K562 (cell line): ENCODE measurements around the gene PDZK1IP1. TPM values are rescaled to one million over a fixed set of nuclear protein-coding genes. Genes with fewer than 3 reads are reported as not detected.
A peak's percentile ranks its signal among the peaks of the same experiment; 100 is the strongest.

Source experiments
- ATAC-seq: fragments of 200-7000 bp; cut with Tn5 transposase; 3 replicates; pipeline ENCODE4 v1.9.1; 2020; ENCODE audit warnings: moderate library complexity
- BruUV-seq: library from RNA; stranded (reverse); fragments of 400-500 nt; replicated peaks from 2 replicates; lab custom pipeline; 2021; lab: Mats Ljungman, UMichigan
- CTCF ChIA-PET: fragments of 300-600 bp; formaldehyde crosslinking; extraction: SDS; loops from one replicate; lab custom pipeline; 2021; ENCODE audit warnings: low intra/inter-chr PET ratio; lab: Yijun Ruan, JAX
- POLR2A ChIA-PET: fragments of 300-600, 350-650 bp; sonication (Branson Sonifier 250); formaldehyde crosslinking; extraction: SDS; loops from one replicate; lab custom pipeline; 2021; ENCODE audit warnings: antibody characterized with exemption, inconsistent platforms; lab: Yijun Ruan, JAX
- DNase-seq, 4 experiments: peaks; one replicate each; pipeline versions ENCODE4 v3.0.0 to v3.0.0-alpha.2; 2011 to 2018; ENCODE audit warnings: low spot score in 3 of 4, mixed read lengths in 3 of 4; ENCODE audit errors: extremely low read depth in 1 of 4
- FAIRE-seq: peaks from 2 replicates; lab custom pipeline; 2011; peaks lifted over from hg19 to GRCh38; lab: Jason Lieb, UNC
- H2AFZ ChIP-seq: 2 replicates; pipeline ENCODE4 v1.6.0; 2011; ENCODE audit warnings: low read depth, low read length, control low read depth, inconsistent platforms
- H3K27ac ChIP-seq: fragments of 200-600 bp; 3 replicates; pipeline ENCODE4 v1.8.0; 2011; ENCODE audit warnings: low read depth, mild to moderate bottlenecking, control low read depth, inconsistent platforms, low read length, moderate library complexity, mixed read lengths; ENCODE audit errors: extremely low read depth
- H3K27me3 ChIP-seq, 2 experiments: fragments of 300-600 bp in 1 of 2; 2 replicates in 1 of 2; 3 replicates in 1 of 2; pipeline versions ENCODE4 v1.6.0 to v1.8.0; 2011; ENCODE audit warnings: inconsistent platforms in 2 of 2, low read length in 2 of 2, mild to moderate bottlenecking in 1 of 2, mixed read lengths in 1 of 2, moderate library complexity in 1 of 2; ENCODE audit not compliant: control insufficient read depth in 2 of 2, insufficient read depth in 2 of 2
- H3K36me3 ChIP-seq: fragments of 300-600 bp; 3 replicates; pipeline ENCODE4 v1.8.0; 2011; ENCODE audit warnings: mild to moderate bottlenecking, low read length, inconsistent platforms; ENCODE audit not compliant: control insufficient read depth, insufficient read depth
- H3K4me1 ChIP-seq, 2 experiments: fragments of 200-600 bp in 1 of 2; replicated peaks in 1 of 2; 2 replicates in 1 of 2; 3 replicates in 1 of 2; pipeline versions ENCODE4 v1.5.1 to v1.8.0; 2011; ENCODE audit warnings: inconsistent platforms in 2 of 2, low read length in 2 of 2, mild to moderate bottlenecking in 1 of 2, mixed read lengths in 1 of 2, moderate library complexity in 1 of 2; ENCODE audit not compliant: control insufficient read depth in 2 of 2, insufficient read depth in 2 of 2
- H3K4me2 ChIP-seq: 2 replicates; pipeline ENCODE4 v1.6.1; 2011; ENCODE audit warnings: low read length, control low read depth, inconsistent platforms, mixed read lengths; ENCODE audit not compliant: insufficient read depth
- H3K4me3 ChIP-seq: fragments of 200-600 bp; sonication (generic), shearing (Covaris generic); 2 replicates; pipeline ENCODE4 v1.5.1; 2016; ENCODE audit warnings: control low read depth, inconsistent platforms
- H3K79me2 ChIP-seq: fragments of 200-600 bp; 3 replicates; pipeline ENCODE4 v1.8.0; 2011; ENCODE audit warnings: low read length, inconsistent platforms; ENCODE audit not compliant: control insufficient read depth, insufficient read depth
- H3K9ac ChIP-seq, 2 experiments: 2 replicates each; pipeline versions ENCODE4 v1.6.0 to v1.6.1; 2011; ENCODE audit warnings: low read depth in 2 of 2, low read length in 2 of 2, control low read depth in 1 of 2, inconsistent platforms in 1 of 2, mild to moderate bottlenecking in 1 of 2, mixed read lengths in 1 of 2; ENCODE audit not compliant: insufficient read depth in 1 of 2
- H3K9me1 ChIP-seq: one replicate; pipeline ENCODE4 v1.6.0; 2011; ENCODE audit warnings: inconsistent platforms, mild to moderate bottlenecking, low read length, moderate library complexity; ENCODE audit not compliant: control insufficient read depth, insufficient read depth
- H3K9me3 ChIP-seq: replicated peaks from 2 replicates; pipeline ENCODE4 v1.5.1; 2011; ENCODE audit warnings: low read depth, low read length, inconsistent platforms; ENCODE audit not compliant: control insufficient read depth, insufficient read depth
- H4K20me1 ChIP-seq: replicated peaks from 2 replicates; pipeline ENCODE4 v1.6.1; 2011; ENCODE audit warnings: low read length, inconsistent platforms, mixed read lengths; ENCODE audit not compliant: control insufficient read depth, insufficient read depth
- CHD1 ChIP-seq: fragments of 200-600 bp; sonication (generic); IDR thresholded peaks from one replicate; pipeline ENCODE4 v1.6.1; 2012; ENCODE audit warnings: mild to moderate bottlenecking, moderate library complexity, low read length, inconsistent platforms
- FOXJ3 ChIP-seq: sonication (generic); formaldehyde crosslinking; IDR thresholded peaks from 2 replicates; pipeline ENCODE4 v1.4.0; 2020; ENCODE audit warnings: mild to moderate bottlenecking, missing genetic modification reagents
- GTF2A2 ChIP-seq: IDR thresholded peaks from 2 replicates; pipeline ENCODE4 v1.6.1; 2016; ENCODE audit warnings: mild to moderate bottlenecking, missing genetic modification characterization, missing compliant biosample characterization
- MTA2 ChIP-seq: fragments of 450-650 bp; IDR thresholded peaks from 2 replicates; pipeline ENCODE4 v1.6.1; 2016; ENCODE audit warnings: low read depth
- RBBP5 ChIP-seq: fragments of 200-600 bp; sonication (generic); IDR thresholded peaks from 2 replicates; pipeline ENCODE4 v1.6.1; 2012; ENCODE audit warnings: borderline replicate concordance, mild to moderate bottlenecking, low read length, control low read depth, inconsistent platforms; ENCODE audit not compliant: insufficient read depth, poor library complexity, severe bottlenecking
- SIX5 ChIP-seq, 2 experiments: IDR thresholded peaks; 2 replicates each; pipeline ENCODE4 v1.6.1; 2011; ENCODE audit warnings: low read length in 2 of 2, borderline replicate concordance in 1 of 2, low read depth in 1 of 2, mild to moderate bottlenecking in 1 of 2, moderate library complexity in 1 of 2; ENCODE audit not compliant: insufficient read depth in 1 of 2
- TAF7 ChIP-seq: fragments of 450-650 bp; IDR thresholded peaks from 2 replicates; pipeline ENCODE4 v1.6.1; 2016; ENCODE audit warnings: missing genetic modification characterization, missing compliant biosample characterization
- USF2 ChIP-seq: sonication (generic); formaldehyde crosslinking; IDR thresholded peaks from 2 replicates; pipeline ENCODE4 v1.5.0; 2020; ENCODE audit warnings: missing genetic modification reagents
- ZNF561 ChIP-seq: fragments of 450-650 bp; formaldehyde crosslinking; conservative IDR thresholded peaks from 2 replicates; pipeline ENCODE4 v1.4.0; 2020; ENCODE audit warnings: mild to moderate bottlenecking, moderate library complexity
- ZNF764 ChIP-seq: fragments of 250-450 bp; sonication (Bioruptor Pico); IDR thresholded peaks from 2 replicates; pipeline ENCODE4 v1.4.0; 2020; ENCODE audit warnings: low read depth, mild to moderate bottlenecking, moderate library complexity
- WGBS: fragments of 100-300 bp; shearing (Covaris generic); methylation state at CpG from one replicate; pipeline ENCODE4 v1.1.6; 2016; ENCODE audit warnings: low coverage, mixed read lengths; ENCODE audit not compliant: insufficient coverage; ENCODE audit errors: missing lambda C conversion rate; 5-methylcytosine and 5-hydroxymethylcytosine counted together
- in situ Hi-C: fragments of 300-500 bp; cut with MboI; formaldehyde crosslinking; loops from 4 replicates; pipeline ENCODE4 v1.15.0; 2018; ENCODE audit warnings: inconsistent platforms, mixed read lengths
- intact Hi-C: fragments of 100-400 bp; cut with micrococcal nuclease; formaldehyde crosslinking; loops from 2 replicates; pipeline ENCODE4 v1.14.2; 2022
- polyA plus RNA-seq, 8 experiments: library from polyadenylated mRNA; depleted of rRNA in 4 of 8; stranded (reverse) in 5 of 8; unstranded in 3 of 8; fragments of >200 nt; fragmentation: Nextera tagmentation in 2 of 8; fragmentation: Illumina TruSeq in 1 of 8; extraction: Ambion mirVana in 2 of 8; extraction: Trizol in 1 of 8; gene quantifications; 2 replicates each; pipeline versions ENCODE4 v1.2.1 to v1.2.3, GENCODE V29; 2011 to 2014; ENCODE audit warnings: inconsistent platforms in 1 of 8, missing spikeins in 1 of 8
- total RNA-seq, 7 experiments: library from RNA; depleted of rRNA in 6 of 7; stranded (reverse); fragments of >200 nt in 6 of 7; fragmentation: Illumina TruSeq in 2 of 7; extraction: Trizol in 2 of 7; gene quantifications; 2 replicates each; pipeline versions ENCODE4 v1.2.1 to v1.2.3, GENCODE V29; 2011 to 2021; ENCODE audit warnings: low replicate concordance in 1 of 7
- TF ChIP-seq, protein P1 (sequence below), 2 experiments: fragments of 250-450 bp in 1 of 2; fragments of 450-650 bp in 1 of 2; sonication (Bioruptor Pico) in 1 of 2; IDR thresholded peaks; 2 replicates each; pipeline versions ENCODE4 v1.6.1 to v1.8.0; 2016 to 2021; ENCODE audit warnings: mild to moderate bottlenecking in 2 of 2, moderate library complexity in 2 of 2, missing compliant biosample characterization in 1 of 2, missing genetic modification characterization in 1 of 2
- TF ChIP-seq, protein P2 (sequence below), 2 experiments: fragments of 150-350 bp in 1 of 2; IDR thresholded peaks; 2 replicates each; pipeline ENCODE4 v1.6.1; 2012 to 2016; ENCODE audit warnings: low read depth in 2 of 2, low read length in 2 of 2, mild to moderate bottlenecking in 1 of 2, moderate library complexity in 1 of 2

PDZK1IP1 gene
- total and polyA plus RNA-seq, 9 of the 15 experiments (the other 6 are each of a cell fraction or from before 2014, with no cell fraction given): 0.17 to 0.68 (median 0.53) TPM; not detected in 2

DNA sequence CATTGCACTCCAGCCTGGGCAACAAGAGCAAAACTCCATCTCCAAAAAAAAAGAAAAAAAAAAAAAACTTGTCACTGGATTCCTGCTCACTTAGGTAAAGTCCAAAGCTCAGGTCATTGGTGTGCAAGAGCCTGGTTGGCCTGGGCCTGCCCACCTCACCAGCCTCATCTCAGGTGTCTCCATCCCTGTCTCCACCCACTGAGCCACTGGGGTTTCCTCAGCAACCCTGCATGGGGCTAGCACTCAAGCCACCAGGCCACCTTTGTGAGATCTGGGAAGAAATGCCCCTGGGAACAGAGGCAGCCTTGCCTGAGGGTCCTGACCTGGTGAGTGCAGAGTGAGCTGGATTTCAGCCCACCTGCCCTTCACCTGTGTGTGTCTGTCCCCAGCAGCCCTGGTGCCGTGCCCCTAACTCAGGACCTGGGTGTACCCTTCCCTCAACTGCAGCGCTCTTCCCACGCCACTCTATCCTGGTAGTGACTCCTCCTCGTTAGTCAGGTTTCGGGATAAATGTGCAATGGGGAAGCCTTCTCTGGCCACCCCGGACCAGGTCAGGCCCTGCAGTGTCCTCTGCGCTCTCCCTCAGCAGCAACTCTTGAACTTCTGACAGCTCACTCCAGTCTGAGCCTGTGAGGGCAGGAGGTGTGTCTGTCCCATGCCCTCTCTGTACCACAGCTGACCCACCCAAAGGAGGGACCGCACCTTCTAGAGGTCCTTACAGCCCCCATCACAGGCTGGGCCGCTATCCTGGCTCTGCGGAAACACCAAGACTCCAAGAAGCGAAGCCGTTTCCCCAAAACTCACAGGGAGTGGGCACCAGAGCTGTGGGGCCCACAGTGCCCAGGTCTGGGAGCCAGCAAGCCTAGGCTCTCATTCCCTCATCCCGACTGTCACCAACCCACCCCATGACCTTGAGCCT lies 3.3 kb downstream of the PDZK1IP1 start:
- CTCF ChIA-PET: no interaction called here
- intact Hi-C loops: no loop called here
- H3K36me3 ChIP-seq: no peaks in the 10 kb centered on the region
- BruUV-seq: no TSS peak
- 90% methylated on average over 13 of the region's 13 CpGs for whole genome bisulfite sequencing
- DNase-seq: no peak
- H3K27ac ChIP-seq: no peak overlapping the region
- POLR2A ChIA-PET: interaction anchor here (0.6 to 0.9 kb wide), 2 partner anchors 8 to 41 kb away, joined by 3 to 5 read pairs; no protein-coding TSS in a partner anchor
- no peak overlapping the region for H3K4me2 ChIP-seq
- no peak overlapping the region for H3K4me3 ChIP-seq
- no peaks in the 10 kb centered on the region for H4K20me1 ChIP-seq
- H3K27me3 ChIP-seq: no peaks in the 10 kb centered on the region
- no peaks in the 10 kb centered on the region for H3K79me2 ChIP-seq
- H3K9ac ChIP-seq: peak overlapping the region in 1 of 2 experiments; percentile 53; a peak in 2 of 4 replicates
- H2AFZ ChIP-seq: no peak overlapping the region
- peaks cover 42 to 73% of the 10 kb centered on the region in 2 experiments for H3K4me1 ChIP-seq
- no peak for FAIRE-seq
- ATAC-seq: no peak
- no peaks in the 10 kb centered on the region for H3K9me1 ChIP-seq
- no peaks in the 10 kb centered on the region for H3K9me3 ChIP-seq
- in situ Hi-C loops: loop anchor here (10.0 kb wide), 1 partner anchor 518 kb away; no protein-coding TSS in a partner anchor
- TF ChIP-seq USF2 (CRISPR knock-in tag) (no peak), CHD1 (no peak), ZNF764 (CRISPR knock-in tag) (no peak), RBBP5 (no peak), TAF7 (tag) (no peak), GTF2A2 (tag) (no peak), ZNF561 (CRISPR knock-in tag) (no peak), MTA2 (no peak), FOXJ3 (no peak), SIX5 (IDR thresholded peaks at IDR 0.05; ENCODE audit: borderline replicate concordance in 1 of 2, insufficient read depth in 1 of 2, low read depth in 1 of 2, low read length in 2 of 2) (no peak)
- TF ChIP-seq, protein P1, sequence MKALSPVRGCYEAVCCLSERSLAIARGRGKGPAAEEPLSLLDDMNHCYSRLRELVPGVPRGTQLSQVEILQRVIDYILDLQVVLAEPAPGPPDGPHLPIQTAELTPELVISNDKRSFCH (CRISPR knock-in tag; IDR thresholded peaks at IDR 0.05): no peak
- TF ChIP-seq, protein P1 (tag; IDR thresholded peaks at IDR 0.05): no peak
- TF ChIP-seq, protein P2, sequence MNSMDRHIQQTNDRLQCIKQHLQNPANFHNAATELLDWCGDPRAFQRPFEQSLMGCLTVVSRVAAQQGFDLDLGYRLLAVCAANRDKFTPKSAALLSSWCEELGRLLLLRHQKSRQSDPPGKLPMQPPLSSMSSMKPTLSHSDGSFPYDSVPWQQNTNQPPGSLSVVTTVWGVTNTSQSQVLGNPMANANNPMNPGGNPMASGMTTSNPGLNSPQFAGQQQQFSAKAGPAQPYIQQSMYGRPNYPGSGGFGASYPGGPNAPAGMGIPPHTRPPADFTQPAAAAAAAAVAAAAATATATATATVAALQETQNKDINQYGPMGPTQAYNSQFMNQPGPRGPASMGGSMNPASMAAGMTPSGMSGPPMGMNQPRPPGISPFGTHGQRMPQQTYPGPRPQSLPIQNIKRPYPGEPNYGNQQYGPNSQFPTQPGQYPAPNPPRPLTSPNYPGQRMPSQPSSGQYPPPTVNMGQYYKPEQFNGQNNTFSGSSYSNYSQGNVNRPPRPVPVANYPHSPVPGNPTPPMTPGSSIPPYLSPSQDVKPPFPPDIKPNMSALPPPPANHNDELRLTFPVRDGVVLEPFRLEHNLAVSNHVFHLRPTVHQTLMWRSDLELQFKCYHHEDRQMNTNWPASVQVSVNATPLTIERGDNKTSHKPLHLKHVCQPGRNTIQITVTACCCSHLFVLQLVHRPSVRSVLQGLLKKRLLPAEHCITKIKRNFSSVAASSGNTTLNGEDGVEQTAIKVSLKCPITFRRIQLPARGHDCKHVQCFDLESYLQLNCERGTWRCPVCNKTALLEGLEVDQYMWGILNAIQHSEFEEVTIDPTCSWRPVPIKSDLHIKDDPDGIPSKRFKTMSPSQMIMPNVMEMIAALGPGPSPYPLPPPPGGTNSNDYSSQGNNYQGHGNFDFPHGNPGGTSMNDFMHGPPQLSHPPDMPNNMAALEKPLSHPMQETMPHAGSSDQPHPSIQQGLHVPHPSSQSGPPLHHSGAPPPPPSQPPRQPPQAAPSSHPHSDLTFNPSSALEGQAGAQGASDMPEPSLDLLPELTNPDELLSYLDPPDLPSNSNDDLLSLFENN (IDR thresholded peaks at IDR 0.05; ENCODE audit: low read depth in 2 of 2, low read length in 2 of 2): no peak
